Stomach (tissue), 9 donors: Measurements from ENCODE around the gene PRTN3. TPM values are rescaled to one million over a fixed set of nuclear protein-coding genes. Genes with fewer than 3 reads are reported as not detected.
"Not testable (repeated sequence)": the region's sequence is repeated elsewhere in the genome, so short reads cannot be mapped to it uniquely, and the experiment has no call there.

Source experiments
- DNase-seq, 2 donors: peaks; one replicate each; pipeline versions ENCODE4 v3.0.0 to v3.0.0-alpha.2; 2013 to 2019
- H3K27ac ChIP-seq, 5 donors: fragments of 200-600 bp in 4 of 5; sonication (generic) in 4 of 5; one replicate each; pipeline ENCODE4 v1.5.1; 2013 to 2019; ENCODE audit warnings: mild to moderate bottlenecking in 1 of 5, moderate library complexity in 1 of 5
- H3K27me3 ChIP-seq, 3 donors: fragments of 200-600 bp; sonication (generic); one replicate each; pipeline ENCODE4 v1.5.1; 2017 to 2019; ENCODE audit warnings: mixed run types in 1 of 3
- H3K36me3 ChIP-seq, 4 donors: fragments of 200-600 bp; sonication (generic); 1 replicate in 3 of 4; 2 replicates in 1 of 4; pipeline ENCODE4 v1.5.1; 2016 to 2019
- H3K4me1 ChIP-seq, 4 donors: fragments of 200-600 bp; sonication (generic); one replicate each; pipeline ENCODE4 v1.5.1; 2016 to 2019
- H3K4me3 ChIP-seq, 4 donors: fragments of 200-600 bp; sonication (generic) in 3 of 4; one replicate each; pipeline ENCODE4 v1.5.1; 2016 to 2019; ENCODE audit warnings: mild to moderate bottlenecking in 1 of 4
- H3K9me3 ChIP-seq, 4 donors: fragments of 200-600 bp; sonication (generic); one replicate each; pipeline ENCODE4 v1.5.1; 2016 to 2019
- EP300 ChIP-seq: sonication (generic); formaldehyde crosslinking; IDR thresholded peaks from one replicate; pipeline ENCODE4 v1.6.1; 2017; ENCODE audit warnings: antibody characterized with exemption
- POLR2A ChIP-seq, 4 donors: fragments of 450-650 bp; IDR thresholded peaks; one replicate each; pipeline ENCODE4 v1.6.1; 2016; ENCODE audit warnings: antibody characterized with exemption in 4 of 4, control low read depth in 2 of 4, mild to moderate bottlenecking in 1 of 4, moderate library complexity in 1 of 4
- POLR2AphosphoS5 ChIP-seq, 3 donors: sonication (generic); formaldehyde crosslinking; IDR thresholded peaks; one replicate each; pipeline ENCODE4 v1.6.1; 2016; ENCODE audit warnings: antibody characterized with exemption in 3 of 3
- WGBS, 5 donors: extraction: QIAGEN DNeasy Blood & Tissue Kit in 3 of 5; methylation state at CpG; one replicate each; pipeline versions ENCODE4 v1.1.5 to v1.1.7; 2013 to 2018; 5-methylcytosine and 5-hydroxymethylcytosine counted together
- intact Hi-C: fragments of 100-400 bp; cut with DNase I; formaldehyde crosslinking; loops from one replicate; pipeline ENCODE4 v1.15.1; 2023; ENCODE audit warnings: low total_unique reads
- polyA plus RNA-seq, 3 donors: library from polyadenylated mRNA; stranded (reverse); fragments of 200-250 nt; gene quantifications; one replicate each; pipeline ENCODE4 v1.2.3, GENCODE V29; 2013
- total RNA-seq, 5 donors: library from RNA; depleted of rRNA; stranded (reverse); fragments of >200 nt; gene quantifications; one replicate each; pipeline versions ENCODE4 v1.1.0 to v1.2.3, GENCODE V29; 2014 to 2016
- TF ChIP-seq, protein P1 (sequence below), 7 experiments: fragments of 450-650 bp in 4 of 7; fragments of 200-600 bp in 3 of 7; sonication (generic) in 3 of 7; IDR thresholded peaks; one replicate each; pipeline ENCODE4 v1.5.1; 2016 to 2019; ENCODE audit warnings: antibody characterized with exemption in 7 of 7, control low read depth in 2 of 7, mild to moderate bottlenecking in 1 of 7
- donor health status: healthy with polysubstance abuse.
- donor health status: Bipolar disorder and iron deficiency.
- donor health status: healthy.

PRTN3 gene
- total and polyA plus RNA-seq, 8 donors, result 0.15 to 2.6 TPM; not detected in 6

DNA sequence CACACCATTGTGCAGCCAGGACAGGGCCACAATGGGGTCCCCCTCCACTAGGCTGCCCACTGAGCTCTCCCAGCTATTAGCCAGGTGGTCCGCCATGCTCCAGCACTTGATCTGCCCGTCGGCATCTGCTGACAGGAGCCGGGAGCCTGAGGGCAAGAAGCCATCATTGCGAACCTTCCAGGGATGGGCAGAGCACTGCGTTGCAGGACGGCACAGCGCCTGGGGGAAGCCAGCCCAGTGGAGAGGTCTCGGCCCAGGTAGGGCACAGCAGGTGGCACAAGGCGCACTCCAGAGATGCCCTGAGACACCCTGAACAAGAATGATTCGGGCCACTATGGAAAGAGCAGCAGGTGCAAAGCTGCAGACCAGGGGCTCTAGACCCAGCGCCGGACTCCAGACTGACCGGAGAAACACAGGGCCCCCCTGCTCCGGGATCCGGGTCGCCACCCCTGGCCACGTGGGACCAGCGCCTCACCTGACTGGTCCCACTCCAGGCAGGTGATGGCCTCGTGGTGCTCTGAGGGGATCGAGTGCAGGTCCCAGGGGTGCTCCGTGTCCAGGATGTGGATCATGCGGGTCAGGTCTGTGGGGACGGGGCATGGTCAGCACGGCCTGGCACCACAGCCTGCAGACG lies 49.0 kb downstream of the PRTN3 start:
- H3K27me3 ChIP-seq, result no peaks in the 10 kb centered on the region
- no peak overlapping the region for H3K27ac ChIP-seq
- no peaks in the 10 kb centered on the region for H3K9me3 ChIP-seq
- no peak for DNase-seq
- intact Hi-C loops, result no loop called here
- H3K4me1 ChIP-seq, result peaks cover 5 to 31% (median 15%) of the 10 kb centered on the region in 4 donors
- TF ChIP-seq EP300 (no peak), POLR2AphosphoS5 (IDR thresholded peaks at IDR 0.05) (no peak), POLR2A (IDR thresholded peaks at IDR 0.05) (no peak)
- TF ChIP-seq, protein P1, sequence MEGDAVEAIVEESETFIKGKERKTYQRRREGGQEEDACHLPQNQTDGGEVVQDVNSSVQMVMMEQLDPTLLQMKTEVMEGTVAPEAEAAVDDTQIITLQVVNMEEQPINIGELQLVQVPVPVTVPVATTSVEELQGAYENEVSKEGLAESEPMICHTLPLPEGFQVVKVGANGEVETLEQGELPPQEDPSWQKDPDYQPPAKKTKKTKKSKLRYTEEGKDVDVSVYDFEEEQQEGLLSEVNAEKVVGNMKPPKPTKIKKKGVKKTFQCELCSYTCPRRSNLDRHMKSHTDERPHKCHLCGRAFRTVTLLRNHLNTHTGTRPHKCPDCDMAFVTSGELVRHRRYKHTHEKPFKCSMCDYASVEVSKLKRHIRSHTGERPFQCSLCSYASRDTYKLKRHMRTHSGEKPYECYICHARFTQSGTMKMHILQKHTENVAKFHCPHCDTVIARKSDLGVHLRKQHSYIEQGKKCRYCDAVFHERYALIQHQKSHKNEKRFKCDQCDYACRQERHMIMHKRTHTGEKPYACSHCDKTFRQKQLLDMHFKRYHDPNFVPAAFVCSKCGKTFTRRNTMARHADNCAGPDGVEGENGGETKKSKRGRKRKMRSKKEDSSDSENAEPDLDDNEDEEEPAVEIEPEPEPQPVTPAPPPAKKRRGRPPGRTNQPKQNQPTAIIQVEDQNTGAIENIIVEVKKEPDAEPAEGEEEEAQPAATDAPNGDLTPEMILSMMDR (IDR thresholded peaks at IDR 0.05), result no peak
- 91 to 94% (median 93%) methylated on average over 11 to 26 of the region's 26 CpGs for WGBS, 5 donors
- peaks cover 22 to 63% (median 62%) of the 10 kb centered on the region in 4 donors for H3K36me3 ChIP-seq
- no peak overlapping the region for H3K4me3 ChIP-seq

DNA sequence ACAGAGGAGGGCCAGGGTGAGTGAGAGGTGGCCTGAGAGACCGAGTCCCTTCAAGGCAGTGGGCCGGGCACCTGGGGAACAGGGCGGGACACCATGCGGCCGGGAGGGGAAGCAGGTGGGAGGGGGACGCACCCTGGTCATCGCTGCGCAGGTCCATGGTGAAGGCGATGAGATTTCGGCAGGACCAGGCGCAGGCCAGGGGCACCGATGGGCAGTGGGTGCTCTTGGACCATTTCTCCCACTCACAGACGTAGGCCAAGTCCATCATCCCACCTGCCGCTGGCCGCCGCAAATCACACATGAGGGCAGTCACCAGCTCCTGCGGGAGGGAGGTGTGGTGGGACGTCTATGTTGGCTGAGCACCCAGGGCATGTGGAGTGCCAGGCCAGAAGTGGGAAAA lies 50.0 kb downstream of the PRTN3 start:
- Histone ChIP-seq H3K4me3 (no peak overlapping the region), H3K27ac (peak overlapping the region in 2 of 5 donors; percentile 26 to 42), H3K27me3 (no peaks in the 10 kb centered on the region), H3K9me3 (no peaks in the 10 kb centered on the region), H3K36me3 (peaks cover 12 to 53% (median 51%) of the 10 kb centered on the region in 4 donors), H3K4me1 (peaks cover 5 to 31% (median 15%) of the 10 kb centered on the region in 4 donors)
- TF ChIP-seq POLR2A (IDR thresholded peaks at IDR 0.05) (no peak), EP300 (no peak), POLR2AphosphoS5 (IDR thresholded peaks at IDR 0.05) (no peak)
- TF ChIP-seq, protein P1 (IDR thresholded peaks at IDR 0.05), result no peak
- intact Hi-C loops, result no loop called here
- no peak for DNase-seq
- 86 to 90% (median 87%) methylated on average over 13 to 18 of the region's 18 CpGs for WGBS, 5 donors

DNA sequence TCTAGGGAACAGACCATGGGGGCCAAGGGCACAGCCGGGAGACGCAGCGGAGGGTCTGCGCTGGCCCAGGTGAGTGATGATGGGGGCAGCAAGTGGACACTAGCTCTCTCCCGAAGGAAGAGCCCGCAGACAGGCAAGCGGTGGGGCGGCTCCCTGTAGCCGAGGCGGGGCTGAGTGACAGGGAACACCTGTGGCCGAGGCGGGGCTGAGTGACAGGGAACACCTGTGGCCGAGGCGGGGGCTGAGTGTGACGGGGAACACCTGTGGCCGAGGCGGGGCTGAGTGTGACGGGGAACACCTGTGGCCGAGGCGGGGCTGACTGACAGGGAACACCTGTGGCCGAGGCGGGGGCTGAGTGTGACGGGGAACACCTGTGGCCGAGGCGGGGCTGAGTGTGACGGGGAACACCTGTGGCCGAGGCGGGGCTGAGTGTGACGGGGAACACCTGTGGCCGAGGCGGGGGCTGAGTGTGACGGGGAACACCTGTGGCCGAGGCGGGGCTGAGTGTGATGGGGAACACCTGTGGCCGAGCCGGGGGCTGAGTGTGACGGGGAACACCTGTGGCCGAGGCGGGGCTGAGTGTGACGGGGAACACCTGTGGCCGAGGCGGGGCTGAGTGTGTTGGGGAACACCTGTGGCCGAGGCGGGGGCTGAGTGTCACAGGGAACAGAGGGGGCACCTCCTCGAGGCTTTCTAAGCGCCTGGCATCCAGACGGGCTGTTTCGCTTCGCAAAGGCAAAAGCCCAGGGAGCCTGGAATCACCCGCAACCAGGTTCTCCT lies 50.8 kb downstream of the PRTN3 start:
- peak; percentile 75 to 86 for DNase-seq
- H3K9me3 ChIP-seq, intact Hi-C loops, H3K27me3 ChIP-seq: not testable (repeated sequence)
- Histone ChIP-seq H3K27ac (peak overlapping the region; percentile 89 to 98 (median 91)), H3K4me1 (peaks cover 5 to 31% (median 15%) of the 10 kb centered on the region in 4 donors), H3K36me3 (peaks cover 9 to 52% (median 47%) of the 10 kb centered on the region in 4 donors), H3K4me3 (peak overlapping the region; percentile 68 to 97 (median 83))
- 23 to 45% (median 26%) methylated on average over 37 to 50 of the region's 50 CpGs for WGBS, 5 donors

DNA sequence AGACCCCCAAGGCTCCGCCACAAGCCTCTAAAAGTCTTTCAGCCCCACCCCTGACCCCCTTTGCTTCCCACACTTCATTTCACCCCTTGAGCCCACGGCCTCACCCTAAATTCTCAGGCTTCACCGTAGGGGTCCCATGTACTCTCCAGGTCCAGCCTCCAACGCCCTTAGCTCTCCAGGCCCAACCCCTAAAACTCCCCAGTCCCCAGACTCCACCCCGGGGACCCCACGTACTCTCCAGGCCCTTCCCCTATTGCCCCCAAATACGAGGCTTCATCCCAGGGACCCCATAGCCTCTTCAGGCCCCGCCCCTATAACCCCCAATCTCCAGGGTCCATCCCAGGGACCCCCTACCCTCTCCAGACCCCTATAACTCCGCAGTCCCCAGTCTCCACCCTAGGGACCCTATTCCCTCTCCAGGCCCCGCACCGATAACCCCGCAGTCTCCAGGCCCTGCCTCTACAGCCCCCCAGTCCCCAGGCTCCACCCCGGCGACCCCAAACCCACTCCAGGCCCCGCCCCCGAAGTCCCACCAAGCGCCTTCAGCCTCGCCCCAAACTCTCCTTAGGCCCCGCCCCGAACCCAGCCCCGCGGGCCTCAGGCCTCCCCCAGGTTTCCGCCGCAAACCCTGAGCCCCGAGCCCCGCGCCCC lies 51.6 kb downstream of the PRTN3 start:
- Histone ChIP-seq H3K4me3 (peak overlapping the region; percentile 68 to 97 (median 83)), H3K36me3 (peaks cover 9 to 53% (median 47%) of the 10 kb centered on the region in 4 donors), H3K27me3 (no peaks in the 10 kb centered on the region), H3K9me3 (no peaks in the 10 kb centered on the region), H3K27ac (peak overlapping the region; percentile 89 to 98 (median 91)), H3K4me1 (peaks cover 5 to 31% (median 15%) of the 10 kb centered on the region in 4 donors)
- DNase-seq, result peak in 1 of 2 donors; percentile 69
- 2 to 7% (median 4%) methylated on average over 15 to 27 of the region's 27 CpGs for WGBS, 5 donors
- intact Hi-C loops, result no loop called here
- no peak for TF ChIP-seq EP300

DNA sequence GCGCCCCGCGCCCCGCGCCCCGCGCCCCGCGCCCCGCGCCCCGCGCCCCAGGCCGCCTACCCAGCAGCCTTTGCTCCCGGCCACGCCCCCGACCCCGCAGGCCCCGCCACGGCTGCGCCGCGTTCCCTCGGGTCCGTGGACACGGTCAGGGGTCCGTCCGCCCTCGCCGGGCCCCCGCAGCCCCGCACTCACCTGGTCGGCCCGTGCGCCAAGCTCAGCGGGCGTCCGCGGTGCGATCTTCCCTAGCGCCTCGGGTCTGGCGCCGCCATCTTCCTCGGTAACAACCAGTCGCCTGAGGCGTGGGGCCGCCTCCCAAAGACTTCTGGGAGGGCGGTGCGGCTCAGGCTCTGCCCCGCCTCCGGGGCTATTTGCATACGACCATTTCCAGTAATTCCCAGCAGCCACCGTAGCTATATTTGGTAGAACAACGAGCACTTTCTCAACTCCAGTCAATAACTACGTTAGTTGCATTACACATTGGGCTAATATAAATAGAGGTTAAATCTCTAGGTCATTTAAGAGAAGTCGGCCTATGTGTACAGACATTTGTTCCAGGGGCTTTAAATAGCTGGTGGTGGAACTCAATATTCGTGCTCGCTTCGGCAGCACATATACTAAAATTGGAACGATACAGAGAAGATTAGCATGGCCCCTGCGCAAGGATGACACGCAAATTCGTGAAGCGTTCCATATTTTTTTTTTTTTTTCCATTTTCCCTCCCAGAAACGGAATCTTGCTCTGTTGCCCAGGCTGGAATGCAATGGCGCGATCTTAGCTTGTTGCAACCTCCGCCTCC lies 52.3 kb downstream of the PRTN3 start, which contains the start of the genes MED16 and RNU6-9:
Gene MED16 (minus strand): TSS at position 294 of the 796 bp plus-strand sequence. CDS start 2,056 bp downstream, outside the sequence.
Gene RNU6-9 (plus strand): TSS at position 591 of the 796 bp plus-strand sequence.
- intact Hi-C loops, result no loop called here
- TF ChIP-seq POLR2AphosphoS5 (IDR thresholded peaks at IDR 0.05) (peak; percentile 56 to 86 (median 76)), EP300 (no peak)
- peak within 1 kb of the TSS; percentile 68 to 97 (median 83) for H3K4me3 ChIP-seq
- H3K9me3 ChIP-seq, result no peaks in the 10 kb centered on the region
- peaks cover 9 to 52% (median 46%) of the 10 kb centered on the region in 4 donors for H3K36me3 ChIP-seq
- H3K27ac ChIP-seq, result peak within 1 kb of the TSS; percentile 89 to 98 (median 91)
- H3K27me3 ChIP-seq, result no peaks in the 10 kb centered on the region
- H3K4me1 ChIP-seq, result peaks cover 5 to 31% (median 15%) of the 10 kb centered on the region in 4 donors
- 0 to 1% (median 1%) methylated on average over 22 to 66 of the region's 69 CpGs for WGBS, 5 donors
- DNase-seq, result peak; percentile 95 to 98
